Gastroesophageal sphincter (tissue), 4 donors: ENCODE data around the gene GPC1. TPM values are rescaled to one million over a fixed set of nuclear protein-coding genes. Genes with fewer than 3 reads are reported as not detected.

Experiments used
- ATAC-seq: fragments of 150-250 bp; one replicate; pipeline ENCODE4 v1.9.1; 2016; ENCODE audit warnings: mild to moderate bottlenecking, moderate library complexity
- H3K27ac ChIP-seq, 4 donors: fragments of 200-600 bp; sonication (generic) in 3 of 4; 1 replicate in 3 of 4; 2 replicates in 1 of 4; pipeline ENCODE4 v1.5.1; 2016 to 2019
- H3K27me3 ChIP-seq: fragments of 200-600 bp; sonication (generic); one replicate; pipeline ENCODE4 v1.5.1; 2019
- H3K36me3 ChIP-seq, 2 donors: fragments of 200-600 bp; sonication (generic); one replicate each; pipeline ENCODE4 v1.5.1; 2019; ENCODE audit warnings: control low read depth in 1 of 2
- H3K4me1 ChIP-seq, 3 donors: fragments of 200-600 bp; sonication (generic); 1 replicate in 2 of 3; 2 replicates in 1 of 3; pipeline ENCODE4 v1.5.1; 2016 to 2019; ENCODE audit warnings: control low read depth in 2 of 3
- H3K4me3 ChIP-seq, 2 donors: fragments of 200-600 bp; sonication (generic); one replicate each; pipeline ENCODE4 v1.5.1; 2019; ENCODE audit warnings: mild to moderate bottlenecking in 1 of 2, moderate library complexity in 1 of 2
- H3K9me3 ChIP-seq, 3 donors: fragments of 200-600 bp; sonication (generic); one replicate each; pipeline ENCODE4 v1.5.1; 2017 to 2019; ENCODE audit warnings: control low read depth in 2 of 3
- CTCF ChIP-seq, 4 experiments: fragments of 200-600 bp in 2 of 4; fragments of 450-650 bp in 2 of 4; sonication (generic) in 1 of 4; IDR thresholded peaks; one replicate each; pipeline ENCODE4 v1.5.1; 2017 to 2019; ENCODE audit warnings: antibody characterized with exemption in 4 of 4, mild to moderate bottlenecking in 2 of 4, moderate library complexity in 2 of 4
- EP300 ChIP-seq: sonication (generic); formaldehyde crosslinking; IDR thresholded peaks from one replicate; pipeline ENCODE4 v1.6.1; 2017; ENCODE audit warnings: antibody characterized with exemption, mild to moderate bottlenecking
- POLR2A ChIP-seq, 2 donors: fragments of 450-650 bp; IDR thresholded peaks; one replicate each; pipeline ENCODE4 v1.6.1; 2017; ENCODE audit warnings: antibody characterized with exemption in 2 of 2, mild to moderate bottlenecking in 2 of 2, moderate library complexity in 1 of 2
- POLR2AphosphoS5 ChIP-seq: sonication (generic); formaldehyde crosslinking; IDR thresholded peaks from one replicate; pipeline ENCODE4 v1.6.1; 2017; ENCODE audit warnings: antibody characterized with exemption
- WGBS, 2 donors: methylation state at CpG; one replicate each; pipeline ENCODE4 v1.1.5; 2018; ENCODE audit warnings: low coverage in 1 of 2; 5-methylcytosine and 5-hydroxymethylcytosine counted together
- total RNA-seq, 4 donors: library from RNA; depleted of rRNA; stranded (reverse); fragments of >200 nt; gene quantifications; one replicate each; pipeline ENCODE4 v1.1.0, GENCODE V29; 2016

Gene GPC1
- total RNA-seq, 4 donors from 2014 or later, result 22.5 to 73.9 (median 43.3) TPM

GRCh38 chr2:240431271-240431660 lies 4.2 kb upstream of the GPC1 start:
- H3K4me1 ChIP-seq, result peaks cover 0 to 21% (median 9%) of the 10 kb centered on the region in 3 donors
- 95% methylated on average over 3 of the region's 3 CpGs; no CpG with 5 or more reads in 1 of the 2 donors for WGBS, 2 donors
- ATAC-seq, result no peak
- H3K27me3 ChIP-seq, result peaks cover 3% of the 10 kb centered on the region
- H3K36me3 ChIP-seq, result no peaks in the 10 kb centered on the region
- TF ChIP-seq POLR2AphosphoS5 (no peak), EP300 (no peak), CTCF (IDR thresholded peaks at IDR 0.05) (no peak), POLR2A (IDR thresholded peaks at IDR 0.05) (no peak)
- H3K9me3 ChIP-seq, result no peaks in the 10 kb centered on the region
- no peak overlapping the region for H3K4me3 ChIP-seq
- H3K27ac ChIP-seq, result no peak overlapping the region

- Histone ChIP-seq H3K4me1 (peaks cover 0 to 27% (median 15%) of the 10 kb centered on the region in 3 donors), H3K4me3 (no peak overlapping the region), H3K36me3 (no peaks in the 10 kb centered on the region), H3K27me3 (peaks cover 7% of the 10 kb centered on the region), H3K9me3 (no peaks in the 10 kb centered on the region), H3K27ac (no peak overlapping the region)
- TF ChIP-seq POLR2A (IDR thresholded peaks at IDR 0.05) (no peak), CTCF (IDR thresholded peaks at IDR 0.05) (no peak), POLR2AphosphoS5 (no peak), EP300 (no peak)
- WGBS, 2 donors, result no CpG with 5 or more reads among the region's 12 CpGs
- ATAC-seq, result no peak
These were observed 3.6 kb upstream of the GPC1 start for GRCh38 chr2:240431661-240432424.

GRCh38 chr2:240432430-240432819 lies 3.0 kb upstream of the GPC1 start:
- WGBS, 2 donors, result no CpG with 5 or more reads among the region's 9 CpGs
- no peak overlapping the region for H3K4me3 ChIP-seq
- ATAC-seq, result no peak
- no peaks in the 10 kb centered on the region for H3K36me3 ChIP-seq
- no peak for TF ChIP-seq CTCF (IDR thresholded peaks at IDR 0.05)
- no peak for TF ChIP-seq POLR2A (IDR thresholded peaks at IDR 0.05)
- no peak for TF ChIP-seq EP300
- no peak for TF ChIP-seq POLR2AphosphoS5
- H3K27me3 ChIP-seq, result peaks cover 13% of the 10 kb centered on the region
- H3K4me1 ChIP-seq, result peaks cover 0 to 33% (median 21%) of the 10 kb centered on the region in 3 donors
- no peak overlapping the region for H3K27ac ChIP-seq
- H3K9me3 ChIP-seq, result no peaks in the 10 kb centered on the region

GRCh38 chr2:240432820-240433801 lies 2.4 kb upstream of the GPC1 start:
- Histone ChIP-seq H3K36me3 (no peaks in the 10 kb centered on the region), H3K9me3 (no peaks in the 10 kb centered on the region), H3K4me1 (peaks cover 0 to 39% (median 22%) of the 10 kb centered on the region in 3 donors), H3K4me3 (no peak overlapping the region), H3K27me3 (peaks cover 20% of the 10 kb centered on the region), H3K27ac (peak overlapping the region in 2 of 4 donors; percentile 90 to 97)
- 92% methylated on average over 7 of the region's 34 CpGs; no CpG with 5 or more reads in 1 of the 2 donors for WGBS, 2 donors
- no peak for TF ChIP-seq CTCF (IDR thresholded peaks at IDR 0.05)
- TF ChIP-seq EP300, result no peak
- TF ChIP-seq POLR2AphosphoS5, result no peak
- TF ChIP-seq POLR2A (IDR thresholded peaks at IDR 0.05), result no peak
- no peak for ATAC-seq
